Colon (tissue), 2 donors: ENCODE data around the gene SH3YL1.
A peak's percentile ranks its signal among the peaks of the same experiment; 100 is the strongest.

ENCODE experiments used
- FAIRE-seq: peaks from 2 replicates; lab custom pipeline; 2012; peaks lifted over from hg19 to GRCh38; lab: Jason Lieb, UNC
- donor health status: control.
- donor health status: control.

The SH3YL1 gene

DNA sequence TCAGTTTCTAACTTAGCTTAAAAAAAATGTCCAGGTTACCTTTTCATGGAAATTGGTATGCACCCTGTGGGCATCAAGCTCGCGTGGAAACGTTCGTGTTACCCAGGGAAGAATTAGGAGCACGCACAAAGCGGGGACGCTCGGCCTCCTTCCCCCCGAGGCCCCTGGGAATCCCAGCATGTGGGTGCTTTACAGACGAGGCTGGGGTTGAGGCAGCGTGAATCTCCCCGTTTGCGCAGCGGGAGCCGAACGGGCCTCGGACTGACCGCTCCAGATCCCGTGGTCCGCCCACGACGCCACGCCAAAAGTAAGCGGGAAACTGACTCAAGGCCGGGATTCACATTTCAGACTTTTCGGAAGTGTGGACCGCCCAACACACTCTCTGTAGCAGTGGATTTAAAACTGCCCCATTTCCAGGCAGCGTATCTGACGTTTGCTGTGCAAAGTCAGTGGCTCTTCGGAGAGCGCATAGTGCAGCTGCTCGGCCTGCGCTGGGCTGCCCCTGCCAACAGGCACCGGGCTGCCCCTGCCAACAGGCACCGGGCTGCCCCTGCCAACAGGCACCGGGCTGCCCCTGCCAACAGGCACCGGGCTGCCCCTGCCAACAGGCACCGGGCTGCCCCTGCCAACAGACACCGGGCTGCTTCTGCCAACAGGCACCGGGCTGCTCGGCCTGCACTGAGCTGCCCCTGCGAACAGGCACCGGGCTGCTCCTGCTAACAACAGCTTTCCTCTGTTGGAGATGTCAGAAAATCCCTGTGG is 49.7 kb downstream of the SH3YL1 start:
- no peak for FAIRE-seq

- no peak for FAIRE-seq
Measured at GRCh38 chr2:211486-212184, 52.2 kb downstream of the SH3YL1 start.

- no peak for FAIRE-seq
Measured at GRCh38 chr2:210660-211059, 53.2 kb downstream of the SH3YL1 start.

DNA sequence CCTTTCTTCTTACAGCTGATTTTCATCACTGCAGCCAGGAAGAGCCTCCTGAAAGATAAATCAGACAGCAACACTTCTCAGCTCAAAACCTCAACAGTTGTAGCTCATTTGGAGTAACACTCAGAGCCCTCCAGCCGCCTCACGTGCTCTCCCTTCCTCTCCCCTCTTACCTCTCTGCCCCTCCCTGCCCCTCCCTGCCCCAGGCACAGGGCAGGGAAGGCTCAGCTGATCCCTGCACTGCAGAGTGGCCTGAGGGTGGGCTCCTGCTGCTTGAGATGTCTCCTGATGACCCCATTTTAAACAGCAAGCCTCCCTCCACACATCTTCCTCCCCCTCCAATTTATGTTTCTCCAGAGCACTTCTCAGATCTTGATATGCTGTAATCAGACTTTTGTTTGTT is 54.4 kb downstream of the SH3YL1 start:
- FAIRE-seq, result no peak

DNA sequence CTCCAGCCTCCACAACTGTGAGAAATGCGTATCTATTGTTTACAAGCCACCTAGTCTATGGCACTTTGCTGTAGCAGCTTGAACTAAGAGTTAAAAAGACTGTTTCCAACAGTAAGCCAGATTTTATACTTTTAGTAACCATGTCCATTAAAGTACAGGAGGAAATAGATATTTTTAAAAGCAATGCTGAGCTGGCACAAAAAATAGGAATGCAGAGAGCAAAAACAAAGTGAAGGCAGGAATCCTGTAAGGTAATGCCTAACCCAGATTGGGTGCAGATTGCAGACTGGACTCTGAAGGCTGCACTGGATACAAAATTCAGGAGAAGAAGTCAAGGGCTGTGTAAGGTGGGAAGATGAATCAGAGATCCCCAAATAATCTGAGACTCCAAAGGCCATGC is 55.5 kb downstream of the SH3YL1 start:
- no peak for FAIRE-seq

GRCh38 chr2:203984-204383 is 59.8 kb downstream of the SH3YL1 start:
- FAIRE-seq, result no peak

GRCh38 chr2:203401-203800 is 60.4 kb downstream of the SH3YL1 start:
- FAIRE-seq, result no peak

- FAIRE-seq, result no peak
Measured at GRCh38 chr2:202945-203344, 60.9 kb downstream of the SH3YL1 start.

- no peak for FAIRE-seq
Measured at GRCh38 chr2:201648-202433, 62.0 kb downstream of the SH3YL1 start.

- no peak for FAIRE-seq
Measured at GRCh38 chr2:199041-199966, 64.5 kb downstream of the SH3YL1 start.

- FAIRE-seq, result no peak
Measured at GRCh38 chr2:196406-196805, 67.4 kb downstream of the SH3YL1 start.

- no peak for FAIRE-seq
Measured at GRCh38 chr2:195932-196331, 67.9 kb downstream of the SH3YL1 start.

DNA sequence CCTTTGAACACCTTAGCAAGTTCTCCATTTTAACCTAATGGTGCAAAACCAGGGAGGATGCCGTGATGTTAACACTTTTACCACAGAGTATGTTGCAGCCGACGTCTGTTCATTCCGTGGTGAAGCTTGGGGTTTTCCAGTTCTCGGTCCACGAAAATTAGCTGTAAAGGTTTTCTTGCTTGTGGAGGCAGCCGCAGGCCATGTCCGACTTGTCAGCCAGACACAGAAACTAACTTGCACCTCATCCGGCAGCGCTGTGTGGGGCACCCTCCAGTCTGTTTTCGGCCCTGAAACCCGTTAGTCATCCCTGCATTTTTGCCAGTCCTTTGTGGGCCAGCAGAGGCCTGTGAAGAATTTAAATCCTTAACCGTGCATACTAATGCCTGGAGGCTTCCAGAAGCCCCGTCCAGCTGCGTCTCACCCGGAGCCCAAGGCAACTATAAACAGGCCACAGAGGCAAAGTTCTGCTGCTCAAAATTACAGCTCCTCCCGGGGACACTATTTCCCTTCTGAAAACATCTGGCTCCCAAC is 70.6 kb downstream of the SH3YL1 start:
- no peak for FAIRE-seq

DNA sequence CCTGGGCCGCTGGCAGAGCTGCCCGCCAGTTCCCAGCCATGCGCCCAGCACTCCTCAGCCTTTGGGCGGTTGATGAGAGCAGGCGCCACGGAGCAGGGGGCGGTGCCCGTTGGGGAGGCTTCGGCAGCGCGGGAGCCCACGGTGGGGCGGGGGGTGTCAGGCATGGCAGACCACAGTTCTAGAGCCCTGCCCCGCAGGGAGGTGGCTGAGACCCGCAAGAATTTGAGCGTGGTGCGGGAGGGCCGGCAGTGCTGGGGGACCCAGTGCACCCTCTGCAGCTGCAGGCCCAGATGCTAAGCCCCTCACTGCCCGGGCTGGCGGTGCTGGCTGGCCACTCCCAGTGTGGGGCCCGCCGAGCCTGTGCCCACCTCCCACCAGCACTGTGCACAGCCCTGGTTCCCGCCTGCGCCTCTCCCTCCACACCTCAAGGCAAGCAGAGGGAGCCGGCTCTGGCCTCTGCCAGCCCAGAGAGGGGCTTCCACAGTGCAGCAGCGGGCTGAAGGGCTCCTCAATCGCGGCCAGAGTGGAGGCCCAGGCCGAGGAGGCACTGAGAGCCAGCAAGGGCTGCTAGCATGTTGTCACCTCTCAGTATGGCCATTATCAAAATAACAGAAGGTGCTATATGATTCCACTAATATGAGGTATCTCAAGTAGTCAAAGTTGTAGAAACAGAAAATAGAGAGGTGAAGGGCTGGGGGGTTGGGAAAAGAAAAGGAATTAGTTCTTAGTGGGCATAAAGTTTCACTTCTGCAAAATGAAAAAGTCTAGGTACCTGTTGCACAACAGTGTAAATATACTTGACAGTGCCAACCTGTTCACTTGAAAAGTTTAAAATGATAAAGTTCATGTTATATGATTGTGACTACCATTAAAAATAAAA is 72.3 kb downstream of the SH3YL1 start:
- no peak for FAIRE-seq

DNA sequence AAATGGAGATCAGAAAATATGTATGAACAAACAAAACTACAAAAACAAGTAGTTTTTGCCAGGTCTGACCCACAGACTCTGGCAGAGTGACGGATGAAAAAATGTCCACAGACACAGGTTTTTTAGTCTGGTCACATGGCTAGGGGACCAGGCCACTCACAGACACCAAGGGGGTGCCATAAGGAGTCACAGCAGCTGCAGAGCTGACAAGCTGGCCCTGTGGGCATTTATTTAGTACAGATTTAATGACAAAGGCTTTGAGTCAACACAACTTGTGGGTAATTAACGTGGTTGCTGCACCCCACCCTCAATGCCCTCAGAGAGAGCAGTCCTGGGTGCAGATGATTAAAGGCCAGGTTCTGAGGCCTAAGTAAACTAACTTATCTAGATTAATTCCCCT is 76.0 kb downstream of the SH3YL1 start:
- FAIRE-seq, result no peak

DNA sequence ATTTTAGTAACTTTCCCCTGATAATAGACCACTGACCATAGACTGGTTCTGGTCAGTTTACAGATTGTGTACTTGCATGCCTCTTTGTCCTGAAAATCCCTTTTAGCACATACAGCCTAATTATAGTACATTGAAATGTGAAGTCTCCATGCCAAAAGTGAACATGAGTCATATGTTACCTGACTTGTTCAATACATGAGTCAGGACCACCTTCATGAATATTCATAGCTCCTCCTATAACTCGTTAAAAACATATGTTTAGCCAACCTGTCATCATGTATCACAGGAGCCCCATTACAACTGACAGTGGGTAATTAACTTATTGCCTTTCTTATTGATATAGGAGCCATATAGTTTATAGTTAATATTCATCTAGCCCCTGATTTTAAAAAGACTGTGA is 78.6 kb downstream of the SH3YL1 start:
- FAIRE-seq, result no peak

GRCh38 chr2:184695-185094 is 79.1 kb downstream of the SH3YL1 start:
- no peak for FAIRE-seq

GRCh38 chr2:182509-183122 is 81.2 kb downstream of the SH3YL1 start:
- FAIRE-seq, result peak; percentile 88

- no peak for FAIRE-seq
Measured at GRCh38 chr2:180311-180710, 83.5 kb downstream of the SH3YL1 start.

DNA sequence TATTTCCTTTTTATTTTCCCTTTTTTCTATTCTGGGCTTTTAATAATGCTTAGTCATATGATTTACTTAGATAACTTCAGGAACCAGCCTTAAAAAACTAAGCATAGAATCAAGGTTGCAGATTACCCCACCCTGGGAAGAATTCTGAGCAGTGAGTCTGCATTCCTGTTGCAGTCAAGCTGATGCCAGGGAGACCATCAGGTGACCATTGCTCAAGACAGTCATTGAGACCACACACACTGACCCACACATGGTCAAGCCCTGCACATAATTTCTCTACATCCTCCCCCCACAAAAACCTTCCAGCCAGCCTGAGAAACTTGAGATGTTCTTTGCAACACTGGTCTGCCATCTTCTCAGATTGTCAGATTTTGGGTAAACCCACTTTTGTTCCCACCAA is 83.9 kb downstream of the SH3YL1 start:
- FAIRE-seq, result no peak
